Heart left ventricle (tissue), 13 donors: ENCODE results near the gene CFAP69.

Source experiments
- POLR2A ChIP-seq, 2 donors: fragments of 450-650 bp; IDR thresholded peaks; one replicate each; pipeline ENCODE4 v1.6.1; 2017; ENCODE audit warnings: antibody characterized with exemption in 2 of 2, mild to moderate bottlenecking in 2 of 2, moderate library complexity in 2 of 2
- TF ChIP-seq, protein P1 (sequence below), 12 donors: fragments of 200-600 bp; sonication (generic) in 4 of 12; IDR thresholded peaks; one replicate each; pipeline versions ENCODE4 v1.5.0 to v1.8.0; 2018 to 2022; ENCODE audit warnings: antibody characterized with exemption in 12 of 12, mild to moderate bottlenecking in 5 of 12
- donor health status: ischemic (EF 13 %, LVEDD 7.1; RV severe dilation, severe dysfunction).
- donor health status: DM: no; HTN: yes; CAD: no.
- donor health status: DM: no; HTN: no; CAD: no.
- donor health status: ischemic (EF 25% LVEDD 6.9; RV normal size, moderate dysfunction).
- donor health status: ischemic (EF 25% LVEDD 5.7; RV mildly dilated, moderate dysfunction).
- donor health status: ischemic (EF 35%, LVEDD 5.7; RV mildly dilated, moderate dysfunction).
- donor health status: nonischemic (EF 11% LVEDD 7.7; RV severe dilation, severe dysfunction).
- donor health status: DM: yes; HTN: yes; CAD: no.
- donor health status: PGD.
- donor health status: ischemic (EF 29% LVEDD 5.4; RV normal size, mild dysfunction).
- donor health status: nonischemic (EF 23%, LVEDD 6.1; RV moderate dilation, normal function).

DNA sequence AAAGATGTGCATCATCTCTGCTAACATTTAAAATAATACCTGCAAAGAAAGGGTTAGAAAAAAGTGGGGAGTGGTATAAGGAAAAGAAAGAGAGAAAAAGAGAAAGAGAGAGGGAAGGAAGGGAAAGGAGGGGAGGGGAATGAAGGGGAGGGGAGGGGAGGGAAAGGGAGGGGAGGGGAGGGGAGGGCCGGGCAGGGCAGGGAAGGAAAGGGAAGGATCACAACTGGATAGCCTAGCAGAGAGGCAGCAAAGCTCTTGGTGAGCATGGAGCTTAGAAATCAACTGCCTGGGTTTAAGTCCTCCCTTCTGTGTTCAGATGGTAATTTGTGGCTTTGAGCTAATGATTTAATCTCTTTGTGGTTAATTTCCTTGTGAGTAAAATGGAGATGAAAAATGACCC is 81.5 kb downstream of the CFAP69 start:
- TF ChIP-seq POLR2A (IDR thresholded peaks at IDR 0.05): no peak
- TF ChIP-seq, protein P1, sequence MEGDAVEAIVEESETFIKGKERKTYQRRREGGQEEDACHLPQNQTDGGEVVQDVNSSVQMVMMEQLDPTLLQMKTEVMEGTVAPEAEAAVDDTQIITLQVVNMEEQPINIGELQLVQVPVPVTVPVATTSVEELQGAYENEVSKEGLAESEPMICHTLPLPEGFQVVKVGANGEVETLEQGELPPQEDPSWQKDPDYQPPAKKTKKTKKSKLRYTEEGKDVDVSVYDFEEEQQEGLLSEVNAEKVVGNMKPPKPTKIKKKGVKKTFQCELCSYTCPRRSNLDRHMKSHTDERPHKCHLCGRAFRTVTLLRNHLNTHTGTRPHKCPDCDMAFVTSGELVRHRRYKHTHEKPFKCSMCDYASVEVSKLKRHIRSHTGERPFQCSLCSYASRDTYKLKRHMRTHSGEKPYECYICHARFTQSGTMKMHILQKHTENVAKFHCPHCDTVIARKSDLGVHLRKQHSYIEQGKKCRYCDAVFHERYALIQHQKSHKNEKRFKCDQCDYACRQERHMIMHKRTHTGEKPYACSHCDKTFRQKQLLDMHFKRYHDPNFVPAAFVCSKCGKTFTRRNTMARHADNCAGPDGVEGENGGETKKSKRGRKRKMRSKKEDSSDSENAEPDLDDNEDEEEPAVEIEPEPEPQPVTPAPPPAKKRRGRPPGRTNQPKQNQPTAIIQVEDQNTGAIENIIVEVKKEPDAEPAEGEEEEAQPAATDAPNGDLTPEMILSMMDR (IDR thresholded peaks at IDR 0.05): no peak
